ENCODE data around the gene RFC1. TPM values are rescaled to one million over a fixed set of nuclear protein-coding genes. Genes with fewer than 3 reads are reported as not detected.

RFC1 gene, protein sequence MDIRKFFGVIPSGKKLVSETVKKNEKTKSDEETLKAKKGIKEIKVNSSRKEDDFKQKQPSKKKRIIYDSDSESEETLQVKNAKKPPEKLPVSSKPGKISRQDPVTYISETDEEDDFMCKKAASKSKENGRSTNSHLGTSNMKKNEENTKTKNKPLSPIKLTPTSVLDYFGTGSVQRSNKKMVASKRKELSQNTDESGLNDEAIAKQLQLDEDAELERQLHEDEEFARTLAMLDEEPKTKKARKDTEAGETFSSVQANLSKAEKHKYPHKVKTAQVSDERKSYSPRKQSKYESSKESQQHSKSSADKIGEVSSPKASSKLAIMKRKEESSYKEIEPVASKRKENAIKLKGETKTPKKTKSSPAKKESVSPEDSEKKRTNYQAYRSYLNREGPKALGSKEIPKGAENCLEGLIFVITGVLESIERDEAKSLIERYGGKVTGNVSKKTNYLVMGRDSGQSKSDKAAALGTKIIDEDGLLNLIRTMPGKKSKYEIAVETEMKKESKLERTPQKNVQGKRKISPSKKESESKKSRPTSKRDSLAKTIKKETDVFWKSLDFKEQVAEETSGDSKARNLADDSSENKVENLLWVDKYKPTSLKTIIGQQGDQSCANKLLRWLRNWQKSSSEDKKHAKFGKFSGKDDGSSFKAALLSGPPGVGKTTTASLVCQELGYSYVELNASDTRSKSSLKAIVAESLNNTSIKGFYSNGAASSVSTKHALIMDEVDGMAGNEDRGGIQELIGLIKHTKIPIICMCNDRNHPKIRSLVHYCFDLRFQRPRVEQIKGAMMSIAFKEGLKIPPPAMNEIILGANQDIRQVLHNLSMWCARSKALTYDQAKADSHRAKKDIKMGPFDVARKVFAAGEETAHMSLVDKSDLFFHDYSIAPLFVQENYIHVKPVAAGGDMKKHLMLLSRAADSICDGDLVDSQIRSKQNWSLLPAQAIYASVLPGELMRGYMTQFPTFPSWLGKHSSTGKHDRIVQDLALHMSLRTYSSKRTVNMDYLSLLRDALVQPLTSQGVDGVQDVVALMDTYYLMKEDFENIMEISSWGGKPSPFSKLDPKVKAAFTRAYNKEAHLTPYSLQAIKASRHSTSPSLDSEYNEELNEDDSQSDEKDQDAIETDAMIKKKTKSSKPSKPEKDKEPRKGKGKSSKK
- 63.2 and 93.0 TPM in 2 replicates for total RNA-seq

DNA sequence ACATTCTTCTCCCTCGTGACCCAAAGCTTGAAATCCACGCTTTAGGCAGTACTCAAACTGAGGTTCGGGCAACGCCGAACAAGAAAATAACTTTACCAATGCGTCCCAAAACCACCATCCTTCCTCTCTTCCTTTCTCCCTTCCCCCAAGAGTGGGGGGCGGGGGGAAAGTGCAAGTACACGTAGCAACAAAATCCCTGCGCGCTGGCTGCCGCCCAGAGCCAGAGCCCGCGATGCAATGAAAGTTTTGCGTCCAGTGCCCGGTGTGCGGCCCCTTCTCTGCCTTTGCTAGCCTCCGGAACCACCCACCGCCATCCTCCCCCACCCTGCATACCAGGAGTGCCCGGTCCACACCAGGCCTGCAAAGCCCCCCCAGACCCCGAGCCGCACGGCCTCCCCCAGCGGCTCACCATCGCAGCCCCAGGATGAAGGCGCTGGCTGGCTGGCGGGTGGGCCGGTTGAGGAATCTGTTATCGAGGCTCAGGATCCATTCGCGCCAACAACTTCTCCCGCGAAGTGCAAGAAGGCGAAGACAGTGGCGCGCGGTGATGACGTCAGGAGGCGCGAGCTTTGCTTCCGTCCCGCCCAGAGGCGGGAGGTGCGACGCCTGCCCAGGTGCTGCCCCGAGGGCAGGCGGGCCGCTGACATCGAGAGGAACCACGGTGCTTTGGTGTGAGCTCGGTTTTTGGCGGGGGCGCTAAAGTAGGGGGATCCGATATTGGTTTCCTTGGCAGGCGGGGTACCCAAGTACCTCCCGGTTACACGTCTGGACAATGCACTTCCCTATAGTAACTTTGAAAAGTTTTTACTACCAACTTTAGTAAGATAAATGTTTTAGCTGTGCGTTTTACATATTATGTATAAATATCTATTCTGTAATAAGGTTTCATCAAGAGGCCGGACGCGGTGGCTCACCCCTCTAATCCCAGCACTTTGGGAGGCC lies at the start of gene RFC1:
RFC1 (minus strand) TSS at position 533 of the 942 bp plus-strand sequence; CDS start at position 412, 121 bp downstream.

DNA sequence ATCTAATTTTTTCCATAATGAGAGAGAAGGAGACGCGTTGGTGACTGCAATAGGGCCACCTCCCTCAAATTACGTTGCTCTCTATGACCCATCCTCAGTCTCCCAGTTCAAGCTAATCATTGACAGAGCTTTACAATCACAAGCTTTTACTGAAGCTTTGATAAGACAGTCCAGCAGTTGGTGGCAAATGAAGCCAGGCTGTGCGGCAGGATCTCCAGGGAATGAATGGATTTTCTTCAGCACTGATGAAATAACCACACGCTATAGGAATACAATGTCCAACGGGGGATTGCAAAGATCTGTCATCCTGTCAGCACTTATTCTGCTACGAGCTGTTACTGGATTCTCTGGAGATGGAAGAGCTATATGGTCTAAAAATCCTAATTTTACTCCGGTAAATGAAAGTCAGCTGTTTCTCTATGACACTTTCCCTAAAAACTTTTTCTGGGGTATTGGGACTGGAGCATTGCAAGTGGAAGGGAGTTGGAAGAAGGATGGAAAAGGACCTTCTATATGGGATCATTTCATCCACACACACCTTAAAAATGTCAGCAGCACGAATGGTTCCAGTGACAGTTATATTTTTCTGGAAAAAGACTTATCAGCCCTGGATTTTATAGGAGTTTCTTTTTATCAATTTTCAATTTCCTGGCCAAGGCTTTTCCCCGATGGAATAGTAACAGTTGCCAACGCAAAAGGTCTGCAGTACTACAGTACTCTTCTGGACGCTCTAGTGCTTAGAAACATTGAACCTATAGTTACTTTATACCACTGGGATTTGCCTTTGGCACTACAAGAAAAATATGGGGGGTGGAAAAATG lies 40.8 kb upstream of the RFC1 start, which contains the start of gene KLB:
KLB (plus strand) TSS at position 168 of the 821 bp plus-strand sequence; CDS start at position 188, 20 bp downstream.

Other genes with a start within 250 kb of the RFC1 start
- gene WDR19, start 183.8 kb downstream of the RFC1 start, total RNA-seq = 38.0 and 52.4 TPM in 2 replicates
- gene KLB, start 40.6 kb upstream of the RFC1 start, total RNA-seq = not detected in 2 replicates
- 2,337 and 2,625 TPM in 2 replicates for gene RPL9, start 92.6 kb upstream of the RFC1 start, total RNA-seq
- 6.4 and 8.2 TPM in 2 replicates for gene LIAS, start 92.7 kb upstream of the RFC1 start, total RNA-seq
- 665 and 779 TPM in 2 replicates for gene UGDH, start 161.1 kb upstream of the RFC1 start, total RNA-seq